Stimulated activated CD8-positive, alpha-beta memory T cell treated with anti-CD3 and anti-CD28 coated beads, Interleukin-12 subunit alpha, Interleukin-12 subunit beta, amount 100 ng/mL, for 1 hour (primary cell): ENCODE results near the gene DRAXIN.

Experiments
- DNase-seq: peaks from one replicate; pipeline ENCODE4 v3.0.0-alpha.2; 2020; ENCODE audit warnings: low read depth

DRAXIN gene, protein sequence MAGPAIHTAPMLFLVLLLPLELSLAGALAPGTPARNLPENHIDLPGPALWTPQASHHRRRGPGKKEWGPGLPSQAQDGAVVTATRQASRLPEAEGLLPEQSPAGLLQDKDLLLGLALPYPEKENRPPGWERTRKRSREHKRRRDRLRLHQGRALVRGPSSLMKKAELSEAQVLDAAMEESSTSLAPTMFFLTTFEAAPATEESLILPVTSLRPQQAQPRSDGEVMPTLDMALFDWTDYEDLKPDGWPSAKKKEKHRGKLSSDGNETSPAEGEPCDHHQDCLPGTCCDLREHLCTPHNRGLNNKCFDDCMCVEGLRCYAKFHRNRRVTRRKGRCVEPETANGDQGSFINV

GRCh38 chr1:11691302-11691914 is at the start of gene DRAXIN:
Gene DRAXIN, plus strand, starts transcription at chr1:11691710. Its CDS starts 14,549 bp downstream, at chr1:11706259.
- no peak for DNase-seq

DNA sequence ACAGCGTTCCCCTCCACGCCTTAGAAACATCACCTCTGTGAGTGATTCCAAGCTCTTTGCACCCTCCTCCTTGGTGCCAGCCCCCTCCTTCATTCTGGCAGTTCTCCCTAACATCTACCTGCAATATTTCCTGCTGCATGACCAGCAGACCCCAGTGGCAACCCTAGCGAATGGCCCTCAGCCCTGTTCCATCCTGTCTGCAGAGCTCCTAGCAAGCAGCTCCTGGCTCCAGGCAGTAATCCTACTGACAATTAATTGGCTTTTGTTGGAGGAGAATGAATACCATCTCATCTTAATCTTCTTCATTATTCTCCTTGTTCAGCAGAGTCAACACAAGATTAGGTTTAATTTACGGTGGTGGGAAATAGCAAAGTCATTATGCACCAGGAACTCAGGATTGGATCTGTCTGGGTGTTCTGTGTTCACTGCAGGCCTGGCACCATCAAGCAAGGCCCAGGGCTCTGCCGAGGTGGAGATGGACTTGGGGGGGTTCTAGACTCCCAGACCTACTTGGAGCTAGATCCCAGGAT is 49.7 kb upstream of the DRAXIN start:
- DNase-seq = no peak

DNA sequence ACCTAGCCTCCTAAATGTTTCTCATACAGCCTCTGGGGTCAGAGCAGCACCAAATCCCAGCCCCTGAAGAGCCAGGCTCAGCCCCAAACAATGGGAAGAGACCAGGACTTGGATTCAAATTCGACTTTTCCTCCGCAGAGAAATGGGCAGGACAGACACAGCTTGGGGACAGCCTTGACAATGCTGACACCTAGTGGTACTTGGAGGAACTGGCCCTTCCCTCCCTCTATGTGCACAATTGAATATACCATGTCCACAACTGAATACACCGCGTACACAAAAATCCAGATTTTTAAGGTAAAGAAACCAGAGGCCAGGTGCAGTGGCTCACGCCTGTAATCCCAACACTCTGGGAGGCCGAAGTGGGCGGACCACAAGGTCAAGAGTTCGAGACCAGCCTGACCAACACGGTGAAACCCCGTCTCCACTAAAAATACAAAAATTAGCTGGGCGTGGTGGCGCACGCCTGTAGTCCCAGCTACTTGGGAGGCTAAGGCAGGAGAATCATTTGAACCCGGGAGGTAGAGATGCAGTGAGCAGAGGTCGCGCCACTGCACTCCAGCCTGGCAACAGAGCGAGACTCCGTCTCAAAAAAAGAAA is 49.0 kb upstream of the DRAXIN start:
- DNase-seq = peak; percentile 43

GRCh38 chr1:11643782-11644181 is 47.7 kb upstream of the DRAXIN start:
- DNase-seq = no peak

GRCh38 chr1:11645270-11645669 is 46.2 kb upstream of the DRAXIN start:
- no peak for DNase-seq

- DNase-seq = peak; percentile 73
Measured at GRCh38 chr1:11645670-11646265, 45.7 kb upstream of the DRAXIN start.

- no peak for DNase-seq
Measured at GRCh38 chr1:11646317-11646716, 45.2 kb upstream of the DRAXIN start.

DNA sequence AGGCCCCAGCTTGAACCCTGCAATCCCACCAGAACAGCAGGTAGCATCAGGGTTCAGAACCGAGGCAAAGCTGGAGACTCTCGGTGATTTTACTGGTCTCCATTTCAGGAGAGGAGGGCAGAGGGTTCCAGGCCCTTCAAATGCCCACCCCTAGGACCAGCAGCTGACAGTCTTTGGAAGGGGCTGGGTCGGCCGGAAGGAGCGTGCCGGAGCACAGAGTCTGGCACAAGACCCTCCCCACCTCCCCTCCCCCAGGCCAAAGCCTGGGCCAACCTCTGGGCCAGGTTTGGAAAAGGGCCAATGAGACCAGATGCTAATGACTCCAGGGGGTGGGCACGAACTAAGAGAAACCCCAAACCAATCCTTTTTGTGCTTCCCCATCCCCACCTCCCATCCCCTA is 44.2 kb upstream of the DRAXIN start:
- no peak for DNase-seq

DNA sequence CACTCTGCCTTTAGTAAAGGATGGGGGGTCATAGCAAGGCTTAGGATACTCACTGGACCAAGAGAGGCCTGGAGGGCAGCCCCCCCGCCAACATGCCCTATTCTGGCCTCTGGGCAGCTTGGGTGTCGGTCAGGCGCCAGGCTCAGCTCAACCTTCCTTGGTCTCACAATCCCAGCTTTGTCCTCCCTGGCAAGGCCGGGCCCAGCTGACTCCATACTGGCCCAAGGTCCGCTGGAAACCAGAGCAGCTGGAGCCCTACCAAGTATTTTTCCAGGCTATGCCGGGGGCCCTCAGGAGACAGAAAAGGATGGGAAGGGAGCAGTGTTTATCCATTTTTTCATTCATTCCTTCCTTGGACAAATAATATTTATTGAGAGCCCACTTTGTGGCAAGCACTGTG is 43.5 kb upstream of the DRAXIN start:
- no peak for DNase-seq

DNA sequence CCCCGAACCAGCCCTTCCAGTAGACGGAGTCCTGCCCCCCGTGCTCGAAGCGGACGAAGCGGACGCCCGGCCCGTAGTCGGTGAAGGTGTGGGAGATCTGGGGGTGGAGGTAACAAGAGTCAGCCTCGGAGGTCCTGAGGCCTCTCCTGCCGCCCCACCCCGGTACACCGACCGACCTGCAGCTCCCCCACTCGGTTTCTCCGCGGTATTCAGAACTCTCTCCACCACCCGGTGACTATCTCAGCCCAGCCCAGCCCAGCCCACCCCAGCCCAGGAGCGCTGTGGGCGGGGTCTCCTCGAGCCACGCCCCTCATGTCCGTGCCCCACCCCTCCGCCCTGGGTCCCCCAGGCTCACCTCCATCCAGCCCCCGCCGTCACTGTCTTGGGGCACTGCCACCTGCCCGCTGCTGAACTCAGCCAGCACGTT is 42.8 kb upstream of the DRAXIN start:
- DNase-seq = no peak

GRCh38 chr1:11649237-11649623 is 42.3 kb upstream of the DRAXIN start:
- no peak for DNase-seq

DNA sequence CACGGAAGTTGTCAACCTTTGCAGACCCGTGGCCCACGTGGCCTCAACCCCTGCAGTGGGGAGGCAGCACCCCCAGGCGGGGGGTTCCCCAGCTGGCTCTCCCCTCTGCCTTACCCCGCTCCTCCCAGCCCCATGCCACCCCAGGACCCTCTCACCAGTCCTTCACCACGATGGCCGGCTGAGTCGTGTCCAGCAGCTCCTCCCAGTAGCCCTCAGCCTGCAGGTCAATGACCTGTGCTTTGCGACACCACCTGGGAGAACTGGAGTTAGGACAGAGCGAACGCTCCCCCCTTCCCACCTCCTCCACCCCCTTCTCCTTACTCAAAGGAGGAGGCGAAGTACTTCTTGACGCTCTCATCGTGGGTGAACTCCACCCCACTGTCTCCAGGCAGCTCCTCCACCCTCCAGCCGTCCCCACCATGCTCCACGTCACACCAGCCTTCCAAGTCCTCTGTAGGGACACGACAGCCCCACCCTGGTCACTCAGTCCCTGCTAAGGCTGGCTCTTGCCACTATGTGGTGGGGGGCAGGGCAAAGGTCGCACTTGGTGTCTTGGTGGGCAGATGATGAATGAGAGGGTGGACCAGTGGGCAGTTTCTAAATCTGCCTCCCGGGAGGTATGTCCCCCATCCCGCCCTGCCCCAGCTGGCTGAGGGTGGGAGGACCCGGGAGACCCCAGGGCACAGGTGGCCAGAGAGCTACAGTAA is 41.7 kb upstream of the DRAXIN start:
- no peak for DNase-seq

DNA sequence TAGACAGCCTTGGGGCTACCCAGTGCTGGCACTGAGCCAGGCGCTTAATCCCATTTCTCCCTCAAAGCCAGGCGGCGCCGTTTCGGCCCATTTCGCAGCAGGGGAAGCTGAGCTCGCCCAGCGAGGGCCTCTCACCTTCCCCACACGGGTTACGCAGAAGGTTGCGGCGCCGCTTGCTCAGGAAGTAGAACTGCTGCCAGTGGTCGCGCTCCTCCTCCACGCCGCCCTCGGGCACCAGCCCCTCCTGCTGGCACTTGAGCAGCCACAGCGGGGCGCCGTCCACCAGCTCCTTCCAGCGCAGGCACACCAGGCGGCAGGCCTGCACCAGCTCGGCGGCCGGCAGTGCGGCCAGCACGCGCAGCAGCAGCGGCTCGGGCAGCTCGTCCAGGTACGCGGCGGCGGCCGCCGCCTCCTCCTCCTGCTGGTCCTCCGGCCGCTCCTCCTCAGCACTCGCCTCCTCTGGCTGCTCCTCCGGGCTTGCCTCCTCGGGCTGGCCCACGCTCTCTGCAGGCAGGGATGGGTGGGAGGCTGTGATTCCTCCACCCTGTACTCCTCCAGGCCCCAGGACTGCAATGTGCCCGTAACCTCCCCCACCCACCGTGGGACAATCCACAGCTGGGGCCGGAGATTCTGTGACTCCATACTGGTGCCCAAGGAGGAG is 41.0 kb upstream of the DRAXIN start:
- peak; percentile 58 for DNase-seq

GRCh38 chr1:11651017-11651416 is 40.5 kb upstream of the DRAXIN start:
- no peak for DNase-seq

DNA sequence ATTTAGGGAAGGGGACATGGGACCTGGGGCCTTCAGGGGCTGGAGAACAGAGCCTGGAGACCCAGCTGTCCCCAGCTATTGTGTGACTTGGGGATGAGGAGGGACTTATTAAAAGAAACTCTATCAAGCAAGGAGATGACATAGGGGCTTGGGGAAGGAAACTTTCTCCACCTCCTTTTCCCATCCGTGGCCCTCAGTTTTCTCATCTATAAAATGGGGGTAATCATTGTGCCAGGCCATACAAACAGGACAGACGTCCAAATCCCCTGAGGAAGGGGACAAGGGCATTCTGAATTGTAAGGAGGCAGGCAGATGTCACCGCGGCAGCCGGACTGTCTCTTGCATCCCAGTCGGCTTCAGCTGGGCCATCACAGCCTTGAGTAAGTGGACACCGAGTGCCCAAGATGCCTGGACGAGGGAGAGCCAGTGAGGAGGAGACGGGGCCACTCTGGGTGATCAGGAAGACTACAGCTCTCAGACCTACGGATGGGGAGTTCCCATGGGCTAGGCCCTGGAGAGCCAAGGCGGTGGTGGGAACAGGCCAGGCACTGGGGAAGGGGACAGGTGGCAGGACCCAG is 39.2 kb upstream of the DRAXIN start:
- DNase-seq = no peak

DNA sequence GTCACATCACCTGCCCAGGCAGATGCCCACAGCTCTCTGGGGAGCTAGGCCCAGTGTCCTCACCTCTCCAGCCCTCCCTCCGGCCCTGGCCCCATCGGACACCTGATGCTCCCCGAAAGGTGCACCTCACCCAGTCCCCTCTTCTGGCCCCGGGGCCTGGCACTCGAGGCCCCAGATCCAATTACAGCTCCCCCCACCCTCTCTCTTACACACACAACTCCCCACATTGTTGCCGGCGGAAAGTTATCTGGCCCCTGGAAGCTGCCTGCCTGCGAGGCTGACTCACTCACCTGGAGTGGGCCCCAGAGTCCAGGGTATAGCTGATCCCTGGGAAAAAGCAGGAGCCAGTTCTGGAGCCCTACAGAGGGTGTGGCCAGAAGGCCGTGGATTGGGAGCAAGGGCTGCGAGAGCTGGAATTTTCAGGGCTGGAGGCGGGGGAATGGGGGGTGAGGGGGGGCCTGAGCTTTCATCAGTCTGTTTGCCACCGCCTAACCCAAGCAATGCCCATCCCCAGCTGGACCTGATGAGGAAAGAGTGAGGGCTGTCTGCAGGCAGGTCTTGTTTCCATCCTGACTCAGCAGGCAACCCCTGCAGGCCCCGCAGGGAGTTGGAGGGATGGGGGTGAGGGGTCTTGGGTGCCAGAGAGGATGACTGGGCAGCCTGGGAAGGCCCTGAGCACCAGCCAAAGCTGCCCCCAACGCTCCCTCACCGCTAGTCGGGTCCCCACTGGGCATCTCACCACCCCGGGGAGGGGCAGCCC is 38.2 kb upstream of the DRAXIN start:
- no peak for DNase-seq

GRCh38 chr1:11653861-11654136 is 37.7 kb upstream of the DRAXIN start:
- DNase-seq = no peak

DNA sequence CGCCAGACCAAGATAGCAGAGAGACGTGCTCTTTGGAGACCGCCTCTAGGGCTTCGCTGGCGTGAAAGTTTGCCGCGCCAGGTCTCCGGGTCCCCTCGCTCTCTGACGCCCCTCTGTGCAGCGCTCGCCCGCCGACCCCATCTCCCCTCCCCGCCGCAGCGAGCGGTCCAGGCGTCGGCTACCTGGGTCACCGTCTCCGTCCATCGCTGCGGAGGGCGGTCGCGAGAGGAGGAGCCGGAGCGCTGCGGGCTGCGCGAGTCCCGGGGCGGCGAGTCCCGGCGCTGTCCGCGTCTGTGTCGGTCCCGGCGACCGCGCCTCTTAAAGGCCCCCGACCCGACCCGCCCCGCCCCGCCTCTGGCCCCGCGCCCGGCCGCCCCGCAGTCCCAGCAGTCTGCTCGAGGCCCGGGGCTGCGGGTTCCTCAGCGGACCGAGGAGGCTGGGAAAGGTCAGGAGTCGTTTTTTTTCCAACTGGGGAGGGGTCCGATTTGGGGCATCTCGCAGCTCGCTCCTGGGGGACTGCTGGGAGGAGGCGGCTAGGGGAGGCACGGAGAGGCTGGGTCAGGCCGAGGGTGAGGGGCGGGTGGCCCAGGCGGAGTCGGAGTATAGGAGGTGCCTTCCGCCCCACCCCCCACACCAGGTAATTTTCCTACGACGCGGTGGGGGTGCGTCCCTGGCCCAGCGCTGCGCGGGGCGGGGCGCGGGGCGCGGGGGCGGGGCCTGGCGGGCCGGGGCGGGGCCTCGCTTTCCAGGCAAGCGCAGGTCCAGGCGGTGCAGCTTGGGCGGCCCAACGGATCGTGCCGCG is 37.2 kb upstream of the DRAXIN start, which contains the start of the genes FBXO2 and FBXO44:
FBXO2 (minus strand) TSS at position 293 of the 802 bp plus-strand sequence; CDS start at position 204, 89 bp downstream.
FBXO44 (plus strand) TSS at position 741 of the 802 bp plus-strand sequence. CDS start 959 bp downstream, outside the sequence.
- peak; percentile 45 for DNase-seq
